Measurements from ENCODE around the gene RXRB. TPM values are rescaled to one million over a fixed set of nuclear protein-coding genes. Genes with fewer than 3 reads are reported as not detected.
A peak's percentile ranks its signal among the peaks of the same experiment; 100 is the strongest.

The RXRB gene
- polyA plus RNA-seq, 3 donors: 4.5 to 74.5 (median 5.1) TPM

- H3K9me3 Mint-ChIP-seq: no peaks in the 10 kb centered on the region
- intact Hi-C loops (cut with micrococcal nuclease): loop anchor here (2.0 to 10.0 kb wide), 10 partner anchors 38 to 315 kb away; partner anchors contain the start of genes COL11A2 (in 1 of the 2), RXRB (in 1 of the 2) and SLC39A7 (in 1 of the 2)
Measured at GRCh38 chr6:33249732-33250630, 49.5 kb upstream of the RXRB start.

More at GRCh38 chr6:33249732-33250630, 49.5 kb upstream of the RXRB start:
- Mint-ChIP-seq H3K4me1 (peaks cover 32% of the 10 kb centered on the region), H3K4me3 (peak overlapping the region; percentile 81 to 87), H3K36me3 (peaks cover 19 to 23% of the 10 kb centered on the region in 2 donors), H3K27ac (peak overlapping the region; percentile 91 to 97 (median 94)), H3K27me3 (ENCODE audit: low read depth in 3 of 3) (peaks cover 7 to 13% (median 7%) of the 10 kb centered on the region in 3 donors)
- H3K36me3 ChIP-seq (replicated peaks in 1 of 2; ENCODE audit: control insufficient read depth in 1 of 2, insufficient read depth in 2 of 2, low read length in 2 of 2): peaks cover 10 to 21% of the 10 kb centered on the region in 2 donors
- peak overlapping the region; percentile 90 for H2AFZ ChIP-seq (ENCODE audit: insufficient read depth, low read depth, low read length, poor library complexity, severe bottlenecking)
- H3K4me3 ChIP-seq (replicated peaks in 1 of 3; ENCODE audit: low read depth in 2 of 3, low read length in 3 of 3): peak overlapping the region; percentile 43 to 77 (median 58)
- no peaks in the 10 kb centered on the region for H3K27me3 ChIP-seq (ENCODE audit: control insufficient read depth in 2 of 2, insufficient read depth in 2 of 2, low read length in 2 of 2)
- peak overlapping the region; percentile 71 for H3K9ac ChIP-seq (ENCODE audit: insufficient read depth, low read length, poor library complexity, severe bottlenecking)
- peak overlapping the region; percentile 92 to 93 for H3K27ac ChIP-seq (ENCODE audit: low read depth in 1 of 2, low read length in 2 of 2)
- peaks cover 24 to 29% of the 10 kb centered on the region in 2 donors for H3K4me1 ChIP-seq (ENCODE audit: control insufficient read depth in 1 of 2, insufficient read depth in 2 of 2, low read length in 2 of 2)
- peak overlapping the region; percentile 84 for H3K4me2 ChIP-seq (replicated peaks; ENCODE audit: extremely low read depth, low read length, poor library complexity, severe bottlenecking)
- no peaks in the 10 kb centered on the region for H4K20me1 ChIP-seq (ENCODE audit: insufficient read depth, low read length)
- DNase-seq: peak in 1 of 3 donors; percentile 29
- no peaks in the 10 kb centered on the region for H3K9me3 ChIP-seq (replicated peaks in 1 of 2; ENCODE audit: control insufficient read depth in 1 of 2, insufficient read depth in 1 of 2, low read length in 2 of 2)
- peaks cover 4% of the 10 kb centered on the region for H3K79me2 ChIP-seq (ENCODE audit: insufficient read depth, low read length)
- 6% methylated on average over 12 of the region's 15 CpGs for WGBS (ENCODE audit: insufficient coverage)
- no peak for TF ChIP-seq CTCF (IDR thresholded peaks at IDR 0.05)
